ENCODE data around the gene GAGE1.
"Not testable (repeated sequence)": the region's sequence is repeated elsewhere in the genome, so short reads cannot be mapped to it uniquely, and the experiment has no call there.

DNA sequence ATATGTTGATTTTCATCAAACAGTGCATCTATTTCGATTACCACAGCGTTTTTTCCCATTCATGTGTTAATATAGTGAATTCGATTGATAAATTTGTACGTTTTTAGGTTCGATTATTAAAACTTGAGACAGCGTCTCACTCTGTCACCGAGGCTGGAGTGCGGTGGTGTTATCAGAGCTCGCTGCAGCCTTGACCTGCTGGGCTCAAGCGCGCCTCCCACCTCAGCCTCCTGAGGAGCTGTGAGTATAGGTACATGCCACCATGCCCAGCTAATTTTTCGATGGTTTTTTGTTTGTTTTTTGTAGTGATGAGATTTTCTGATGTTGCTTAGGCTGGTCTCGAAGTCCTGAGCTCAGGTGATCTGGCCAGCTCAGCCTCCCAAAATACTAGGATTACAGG is 29.7 kb upstream of the GAGE1 start:
- not testable (repeated sequence) for TF ChIP-seq POLR2A (IDR thresholded peaks at IDR 0.05)
- TF ChIP-seq, protein P1, sequence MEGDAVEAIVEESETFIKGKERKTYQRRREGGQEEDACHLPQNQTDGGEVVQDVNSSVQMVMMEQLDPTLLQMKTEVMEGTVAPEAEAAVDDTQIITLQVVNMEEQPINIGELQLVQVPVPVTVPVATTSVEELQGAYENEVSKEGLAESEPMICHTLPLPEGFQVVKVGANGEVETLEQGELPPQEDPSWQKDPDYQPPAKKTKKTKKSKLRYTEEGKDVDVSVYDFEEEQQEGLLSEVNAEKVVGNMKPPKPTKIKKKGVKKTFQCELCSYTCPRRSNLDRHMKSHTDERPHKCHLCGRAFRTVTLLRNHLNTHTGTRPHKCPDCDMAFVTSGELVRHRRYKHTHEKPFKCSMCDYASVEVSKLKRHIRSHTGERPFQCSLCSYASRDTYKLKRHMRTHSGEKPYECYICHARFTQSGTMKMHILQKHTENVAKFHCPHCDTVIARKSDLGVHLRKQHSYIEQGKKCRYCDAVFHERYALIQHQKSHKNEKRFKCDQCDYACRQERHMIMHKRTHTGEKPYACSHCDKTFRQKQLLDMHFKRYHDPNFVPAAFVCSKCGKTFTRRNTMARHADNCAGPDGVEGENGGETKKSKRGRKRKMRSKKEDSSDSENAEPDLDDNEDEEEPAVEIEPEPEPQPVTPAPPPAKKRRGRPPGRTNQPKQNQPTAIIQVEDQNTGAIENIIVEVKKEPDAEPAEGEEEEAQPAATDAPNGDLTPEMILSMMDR (IDR thresholded peaks at IDR 0.05), result not testable (repeated sequence)

Data from esophagus squamous epithelium (tissue), 4 donors.